ENCODE measurements around the gene S100A2.

DNA sequence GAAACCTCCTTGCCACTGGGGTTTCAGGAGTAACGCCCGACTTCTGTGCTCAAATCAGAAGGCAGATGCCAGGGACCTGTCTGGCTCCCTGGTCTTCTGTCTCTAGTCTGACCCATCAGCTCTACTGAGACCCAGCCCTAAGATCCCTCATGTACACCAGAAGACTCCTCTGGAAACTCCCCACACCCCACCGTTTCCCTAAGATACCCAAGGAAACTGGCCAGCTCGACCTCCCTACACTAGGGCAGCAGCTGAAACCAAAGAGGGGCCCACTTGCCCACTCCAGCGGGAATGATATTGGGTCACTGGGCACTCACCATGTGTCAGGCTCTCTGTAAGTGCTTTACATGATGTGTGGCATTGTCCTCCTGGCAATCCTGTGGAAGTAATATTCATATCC, 47.8 kb upstream of the S100A2 start:
- TF ChIP-seq GATA2 (IDR thresholded peaks at IDR 0.05; ENCODE audit: low read depth, low read length) = no peak
- no peak for TF ChIP-seq GATA3 (IDR thresholded peaks at IDR 0.05; ENCODE audit: low read depth, low read length)
